Myocyte (in vitro differentiated cells): ENCODE measurements around the gene ZBTB48. TPM values are rescaled to one million over a fixed set of nuclear protein-coding genes. Genes with fewer than 3 reads are reported as not detected.
"Not testable (repeated sequence)": the region's sequence is repeated elsewhere in the genome, so short reads cannot be mapped to it uniquely, and the experiment has no call there.

ENCODE experiments used
- DNase-seq: peaks from one replicate; pipeline ENCODE4 v3.0.0-alpha.2; 2012; ENCODE audit warnings: low read depth
- polyA plus RNA-seq: library from polyadenylated mRNA; unstranded; fragments of >200 nt; gene quantifications from one replicate; pipeline ENCODE4 v1.2.1, GENCODE V29; 2012; ENCODE audit warnings: missing spikeins
- total RNA-seq: library from RNA; depleted of rRNA; stranded (reverse); fragments of >200 nt; gene quantifications from 2 replicates; pipeline ENCODE4 v1.2.3, GENCODE V29; 2014

Gene ZBTB48
- total RNA-seq, result 14.0 and 17.5 TPM in 2 replicates
- 19.9 TPM for polyA plus RNA-seq

- DNase-seq, result peak; percentile 98
These were observed at the start of gene ZBTB48 for GRCh38 chr1:6579374-6580118. Gene ZBTB48, plus strand, starts transcription at chr1:6579994. Its CDS starts 616 bp downstream, at chr1:6580610.

GRCh38 chr1:6530504-6531160 is 49.2 kb upstream of the ZBTB48 start:
- no peak for DNase-seq

- DNase-seq, result no peak
These were observed 47.8 kb upstream of the ZBTB48 start for GRCh38 chr1:6531996-6532395.

GRCh38 chr1:6534248-6534822 is 45.5 kb upstream of the ZBTB48 start:
- no peak for DNase-seq

- no peak for DNase-seq
These were observed 44.6 kb upstream of the ZBTB48 start for GRCh38 chr1:6535214-6535613.

GRCh38 chr1:6536291-6536690 is 43.5 kb upstream of the ZBTB48 start:
- no peak for DNase-seq

- DNase-seq, result no peak
These were observed 40.8 kb upstream of the ZBTB48 start for GRCh38 chr1:6538956-6539355.

- DNase-seq, result no peak
These were observed 35.0 kb upstream of the ZBTB48 start for GRCh38 chr1:6544831-6545230.

- DNase-seq, result no peak
These were observed 34.3 kb upstream of the ZBTB48 start for GRCh38 chr1:6545276-6546112.

GRCh38 chr1:6546326-6546725 is 33.5 kb upstream of the ZBTB48 start:
- no peak for DNase-seq

- DNase-seq, result no peak
These were observed 32.5 kb upstream of the ZBTB48 start for GRCh38 chr1:6547301-6547700.

- DNase-seq, result peak; percentile 94
These were observed 25.5 kb upstream of the ZBTB48 start, which contains the start of gene NOL9 for GRCh38 chr1:6554031-6554906. Gene NOL9, minus strand, starts transcription at chr1:6554513. Its CDS starts 11 bp downstream, at chr1:6554502.

- peak; percentile 94 for DNase-seq
These were observed 24.7 kb upstream of the ZBTB48 start, which contains the start of gene TAS1R1 for GRCh38 chr1:6554907-6555778. Gene TAS1R1, plus strand, starts transcription at chr1:6555307. Its CDS starts 67 bp downstream, at chr1:6555374.

GRCh38 chr1:6557597-6557996 is 22.2 kb upstream of the ZBTB48 start:
- no peak for DNase-seq

- DNase-seq, result not testable (repeated sequence)
These were observed 20.6 kb upstream of the ZBTB48 start for GRCh38 chr1:6559161-6559560.

- no peak for DNase-seq
These were observed 19.5 kb upstream of the ZBTB48 start for GRCh38 chr1:6560267-6560666.

- no peak for DNase-seq
These were observed 10.8 kb upstream of the ZBTB48 start for GRCh38 chr1:6569033-6569432.

- DNase-seq, result no peak
These were observed 9.7 kb upstream of the ZBTB48 start for GRCh38 chr1:6570100-6570499.

GRCh38 chr1:6570987-6571386 is 8.8 kb upstream of the ZBTB48 start:
- no peak for DNase-seq
